ENCODE results near the gene DEFB110. TPM values are rescaled to one million over a fixed set of nuclear protein-coding genes. Genes with fewer than 3 reads are reported as not detected.
A peak's percentile ranks its signal among the peaks of the same experiment; 100 is the strongest.

DEFB110 gene
- total RNA-seq, 1 experiment from 2014 or later: not detected

- DNase-seq (ENCODE audit: low spot score): no peak
- intact Hi-C loops (cut with micrococcal nuclease; ENCODE audit: unreplicated experiment): no loop called here
- Histone ChIP-seq H3K36me3 (ENCODE audit: insufficient read depth, low read length, poor library complexity, severe bottlenecking) (no peaks in the 10 kb centered on the region), H3K4me1 (ENCODE audit: insufficient read depth, low read length, poor library complexity, severe bottlenecking) (no peaks in the 10 kb centered on the region), H3K4me3 (ENCODE audit: low read depth, low read length, poor library complexity, severe bottlenecking) (no peak overlapping the region), H3K27ac (ENCODE audit: low read depth, low read length, poor library complexity, severe bottlenecking) (no peak overlapping the region), H3K9me3 (ENCODE audit: low read depth, low read length, poor library complexity, severe bottlenecking) (no peaks in the 10 kb centered on the region), H3K27me3 (replicated peaks; ENCODE audit: insufficient read depth, low read depth, low read length, poor library complexity) (no peaks in the 10 kb centered on the region)
- ChIA-PET CTCF (no interaction called here), POLR2A (ENCODE audit: low non-redundant PET) (no interaction called here)
- TF ChIP-seq EZH2 (IDR thresholded peaks at IDR 0.05; ENCODE audit: borderline replicate concordance, low read depth, low read length, poor library complexity, severe bottlenecking): no peak
- no TSS peak for BruUV-seq (replicated peaks)
These were observed 34.0 kb downstream of the DEFB110 start for GRCh38 chr6:49987749-49988148.

DNA sequence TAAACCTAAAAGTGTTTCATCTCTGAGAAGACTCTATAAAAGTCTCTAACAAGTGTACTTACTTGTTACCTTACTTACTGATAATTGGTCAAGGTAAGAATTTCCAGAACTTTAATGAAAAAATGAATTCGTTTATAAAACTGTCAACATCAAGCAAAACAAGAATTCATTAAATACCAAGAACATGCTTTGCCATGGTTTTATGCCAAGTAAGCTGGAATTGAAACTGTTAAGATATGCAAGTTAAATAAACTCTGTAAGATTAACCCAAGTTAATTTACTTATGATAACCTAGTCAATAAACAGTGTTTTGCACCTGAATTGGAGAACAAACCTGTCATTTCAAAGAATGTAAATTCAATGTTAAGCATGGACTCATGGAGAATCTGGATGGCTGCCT is 35.2 kb downstream of the DEFB110 start:
- Histone ChIP-seq H3K4me1 (ENCODE audit: insufficient read depth, low read length, poor library complexity, severe bottlenecking) (no peaks in the 10 kb centered on the region), H3K27me3 (replicated peaks; ENCODE audit: insufficient read depth, low read depth, low read length, poor library complexity) (no peaks in the 10 kb centered on the region), H3K9me3 (ENCODE audit: low read depth, low read length, poor library complexity, severe bottlenecking) (no peaks in the 10 kb centered on the region), H3K27ac (ENCODE audit: low read depth, low read length, poor library complexity, severe bottlenecking) (no peak overlapping the region), H3K36me3 (ENCODE audit: insufficient read depth, low read length, poor library complexity, severe bottlenecking) (no peaks in the 10 kb centered on the region), H3K4me3 (ENCODE audit: low read depth, low read length, poor library complexity, severe bottlenecking) (no peak overlapping the region)
- TF ChIP-seq CTCF (conservative IDR thresholded peaks at IDR 0.05; ENCODE audit: low read depth, low read length): no peak
- TF ChIP-seq EZH2 (IDR thresholded peaks at IDR 0.05; ENCODE audit: borderline replicate concordance, low read depth, low read length, poor library complexity, severe bottlenecking): no peak
- ChIA-PET POLR2A (ENCODE audit: low non-redundant PET) (no interaction called here), CTCF (no interaction called here)
- no TSS peak for BruUV-seq (replicated peaks)
- intact Hi-C loops (cut with micrococcal nuclease; ENCODE audit: unreplicated experiment): no loop called here
- DNase-seq (ENCODE audit: low spot score): no peak

DNA sequence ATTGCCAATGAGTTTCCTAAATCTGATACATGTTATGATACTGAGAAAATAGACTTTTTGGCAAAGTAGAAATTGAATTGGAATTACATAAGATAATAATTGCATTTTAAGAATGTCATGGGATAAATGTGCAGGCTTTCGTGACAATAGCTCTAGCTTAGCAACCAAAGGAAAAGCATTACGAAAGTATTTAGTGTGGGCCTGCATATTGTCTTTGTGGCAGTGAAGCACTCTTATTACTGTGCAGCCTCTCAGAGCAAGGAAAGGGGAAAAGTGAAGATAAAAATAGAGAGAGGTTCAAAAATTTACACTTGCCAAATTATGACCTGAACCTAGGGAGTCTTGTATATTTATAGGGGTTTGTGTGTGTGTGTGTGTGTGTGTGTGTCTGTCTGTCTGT is 39.7 kb downstream of the DEFB110 start:
- no peaks in the 10 kb centered on the region for H3K27me3 ChIP-seq (replicated peaks; ENCODE audit: insufficient read depth, low read depth, low read length, poor library complexity)
- no peak for TF ChIP-seq EZH2 (IDR thresholded peaks at IDR 0.05; ENCODE audit: borderline replicate concordance, low read depth, low read length, poor library complexity, severe bottlenecking)
- no peak for TF ChIP-seq CTCF (conservative IDR thresholded peaks at IDR 0.05; ENCODE audit: low read depth, low read length)
- no peaks in the 10 kb centered on the region for H3K9me3 ChIP-seq (ENCODE audit: low read depth, low read length, poor library complexity, severe bottlenecking)
- intact Hi-C loops (cut with micrococcal nuclease; ENCODE audit: unreplicated experiment): no loop called here
- ChIA-PET POLR2A (ENCODE audit: low non-redundant PET) (no interaction called here), CTCF (no interaction called here)
- no peak overlapping the region for H3K27ac ChIP-seq (ENCODE audit: low read depth, low read length, poor library complexity, severe bottlenecking)
- H3K4me3 ChIP-seq (ENCODE audit: low read depth, low read length, poor library complexity, severe bottlenecking): no peak overlapping the region
- no peaks in the 10 kb centered on the region for H3K36me3 ChIP-seq (ENCODE audit: insufficient read depth, low read length, poor library complexity, severe bottlenecking)
- BruUV-seq (replicated peaks): no TSS peak
- no peak for DNase-seq (ENCODE audit: low spot score)
- no peaks in the 10 kb centered on the region for H3K4me1 ChIP-seq (ENCODE audit: insufficient read depth, low read length, poor library complexity, severe bottlenecking)

GRCh38 chr6:49980898-49981297 is 40.9 kb downstream of the DEFB110 start:
- H3K4me3 ChIP-seq (ENCODE audit: low read depth, low read length, poor library complexity, severe bottlenecking): no peak overlapping the region
- no peaks in the 10 kb centered on the region for H3K4me1 ChIP-seq (ENCODE audit: insufficient read depth, low read length, poor library complexity, severe bottlenecking)
- ChIA-PET POLR2A (ENCODE audit: low non-redundant PET) (no interaction called here), CTCF (no interaction called here)
- BruUV-seq (replicated peaks): no TSS peak
- H3K27me3 ChIP-seq (replicated peaks; ENCODE audit: insufficient read depth, low read depth, low read length, poor library complexity): peaks cover 2% of the 10 kb centered on the region
- no peak for TF ChIP-seq EZH2 (IDR thresholded peaks at IDR 0.05; ENCODE audit: borderline replicate concordance, low read depth, low read length, poor library complexity, severe bottlenecking)
- TF ChIP-seq CTCF (conservative IDR thresholded peaks at IDR 0.05; ENCODE audit: low read depth, low read length): no peak
- no peaks in the 10 kb centered on the region for H3K9me3 ChIP-seq (ENCODE audit: low read depth, low read length, poor library complexity, severe bottlenecking)
- intact Hi-C loops (cut with micrococcal nuclease; ENCODE audit: unreplicated experiment): no loop called here
- H3K27ac ChIP-seq (ENCODE audit: low read depth, low read length, poor library complexity, severe bottlenecking): no peak overlapping the region
- DNase-seq (ENCODE audit: low spot score): peak; percentile 3
- no peaks in the 10 kb centered on the region for H3K36me3 ChIP-seq (ENCODE audit: insufficient read depth, low read length, poor library complexity, severe bottlenecking)

Data from A673 (cell line).